Right atrium auricular region (tissue), 2 donors: ENCODE results near the gene UBE3A. TPM values are rescaled to one million over a fixed set of nuclear protein-coding genes. Genes with fewer than 3 reads are reported as not detected.
"Not testable (repeated sequence)": the region's sequence is repeated elsewhere in the genome, so short reads cannot be mapped to it uniquely, and the experiment has no call there.

Source experiments
- DNase-seq: peaks from one replicate; pipeline ENCODE4 v3.0.0-alpha.2; 2019; ENCODE audit warnings: low spot score
- H3K27ac ChIP-seq, 2 donors: fragments of 200-600 bp; sonication (generic); 1 replicate in 1 of 2; 2 replicates in 1 of 2; pipeline ENCODE4 v1.5.1; 2016 to 2019
- H3K27me3 ChIP-seq, 2 donors: fragments of 200-600 bp; sonication (generic); one replicate each; pipeline versions ENCODE4 v1.5.1 to v1.6.0; 2017 to 2019
- H3K36me3 ChIP-seq: fragments of 200-600 bp; sonication (generic); one replicate; pipeline ENCODE4 v1.5.1; 2016
- H3K4me1 ChIP-seq, 2 donors: fragments of 200-600 bp; sonication (generic); one replicate each; pipeline versions ENCODE4 v1.5.1 to v1.6.0; 2017 to 2019
- H3K4me3 ChIP-seq, 2 donors: fragments of 200-600 bp; sonication (generic); 1 replicate in 1 of 2; 2 replicates in 1 of 2; pipeline ENCODE4 v1.5.1; 2017 to 2019; ENCODE audit warnings: mild to moderate bottlenecking in 1 of 2, moderate library complexity in 1 of 2
- H3K9me3 ChIP-seq, 2 donors: fragments of 200-600 bp; sonication (generic); one replicate each; pipeline ENCODE4 v1.5.1; 2019
- total RNA-seq, 2 donors: library from RNA; depleted of rRNA; stranded (reverse); fragments of >200 nt; gene quantifications; one replicate each; pipeline ENCODE4 v1.1.0, GENCODE V29; 2016
- TF ChIP-seq, protein P1 (sequence below), 2 donors: fragments of 200-600 bp; sonication (generic); IDR thresholded peaks; one replicate each; pipeline ENCODE4 v1.5.1; 2019; ENCODE audit warnings: antibody characterized with exemption in 2 of 2

The UBE3A gene
- total RNA-seq, 2 donors from 2014 or later: 63.3 to 65.3 TPM

DNA sequence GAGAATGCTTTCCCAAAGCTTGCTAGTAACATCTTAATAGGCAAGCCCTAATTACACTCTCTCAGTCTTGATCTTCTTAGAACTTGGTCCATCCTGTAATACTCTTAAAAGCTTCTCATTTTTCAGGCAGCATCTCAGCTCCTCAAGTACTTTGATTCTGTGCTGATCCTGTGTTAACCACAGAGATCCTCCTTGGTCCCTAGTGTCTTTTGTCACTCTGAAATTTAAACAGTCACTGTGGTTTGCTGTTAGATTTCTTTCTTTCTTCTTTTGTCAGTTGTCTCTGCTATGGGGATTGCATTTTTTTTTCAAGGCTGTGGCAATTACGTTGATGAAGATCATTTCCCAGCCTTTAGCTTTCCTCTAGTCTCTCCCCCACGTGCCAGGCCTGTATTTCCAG, 26.0 kb upstream of the UBE3A start:
- no peaks in the 10 kb centered on the region for H3K36me3 ChIP-seq

DNA sequence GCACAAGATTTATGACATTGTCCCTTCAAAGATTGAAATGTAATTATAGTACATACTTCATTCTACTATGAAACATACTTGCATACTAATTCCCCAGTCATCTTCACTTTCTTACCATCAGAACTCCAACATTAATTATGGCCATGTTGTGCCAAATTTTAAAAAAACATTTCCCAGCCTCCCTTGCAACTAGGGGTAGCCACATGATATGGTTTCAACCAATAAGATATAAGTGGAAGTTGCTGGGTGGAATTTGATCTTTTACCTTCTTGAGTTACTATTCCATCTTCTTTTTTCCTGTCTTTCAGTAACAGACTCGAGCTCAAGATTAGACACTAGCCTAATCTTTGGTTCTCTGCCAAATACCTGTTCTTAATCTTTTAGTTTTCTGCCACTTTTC, 25.6 kb upstream of the UBE3A start:
- H3K4me3 ChIP-seq: no peak overlapping the region
- no peaks in the 10 kb centered on the region for H3K36me3 ChIP-seq
- H3K27me3 ChIP-seq: no peaks in the 10 kb centered on the region
- TF ChIP-seq, protein P1, sequence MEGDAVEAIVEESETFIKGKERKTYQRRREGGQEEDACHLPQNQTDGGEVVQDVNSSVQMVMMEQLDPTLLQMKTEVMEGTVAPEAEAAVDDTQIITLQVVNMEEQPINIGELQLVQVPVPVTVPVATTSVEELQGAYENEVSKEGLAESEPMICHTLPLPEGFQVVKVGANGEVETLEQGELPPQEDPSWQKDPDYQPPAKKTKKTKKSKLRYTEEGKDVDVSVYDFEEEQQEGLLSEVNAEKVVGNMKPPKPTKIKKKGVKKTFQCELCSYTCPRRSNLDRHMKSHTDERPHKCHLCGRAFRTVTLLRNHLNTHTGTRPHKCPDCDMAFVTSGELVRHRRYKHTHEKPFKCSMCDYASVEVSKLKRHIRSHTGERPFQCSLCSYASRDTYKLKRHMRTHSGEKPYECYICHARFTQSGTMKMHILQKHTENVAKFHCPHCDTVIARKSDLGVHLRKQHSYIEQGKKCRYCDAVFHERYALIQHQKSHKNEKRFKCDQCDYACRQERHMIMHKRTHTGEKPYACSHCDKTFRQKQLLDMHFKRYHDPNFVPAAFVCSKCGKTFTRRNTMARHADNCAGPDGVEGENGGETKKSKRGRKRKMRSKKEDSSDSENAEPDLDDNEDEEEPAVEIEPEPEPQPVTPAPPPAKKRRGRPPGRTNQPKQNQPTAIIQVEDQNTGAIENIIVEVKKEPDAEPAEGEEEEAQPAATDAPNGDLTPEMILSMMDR (IDR thresholded peaks at IDR 0.05): no peak
- H3K4me1 ChIP-seq: peaks cover 0 to 7% of the 10 kb centered on the region in 2 donors
- no peak for DNase-seq
- H3K9me3 ChIP-seq: no peaks in the 10 kb centered on the region
- H3K27ac ChIP-seq: no peak overlapping the region

More for the DNA sequence above, 26.0 kb upstream of the UBE3A start:
- no peak for DNase-seq
- H3K27ac ChIP-seq: no peak overlapping the region
- H3K27me3 ChIP-seq: no peaks in the 10 kb centered on the region
- H3K4me1 ChIP-seq: peaks cover 0 to 11% of the 10 kb centered on the region in 2 donors
- H3K9me3 ChIP-seq: no peaks in the 10 kb centered on the region
- TF ChIP-seq, protein P1 (IDR thresholded peaks at IDR 0.05): no peak
- H3K4me3 ChIP-seq: no peak overlapping the region

DNA sequence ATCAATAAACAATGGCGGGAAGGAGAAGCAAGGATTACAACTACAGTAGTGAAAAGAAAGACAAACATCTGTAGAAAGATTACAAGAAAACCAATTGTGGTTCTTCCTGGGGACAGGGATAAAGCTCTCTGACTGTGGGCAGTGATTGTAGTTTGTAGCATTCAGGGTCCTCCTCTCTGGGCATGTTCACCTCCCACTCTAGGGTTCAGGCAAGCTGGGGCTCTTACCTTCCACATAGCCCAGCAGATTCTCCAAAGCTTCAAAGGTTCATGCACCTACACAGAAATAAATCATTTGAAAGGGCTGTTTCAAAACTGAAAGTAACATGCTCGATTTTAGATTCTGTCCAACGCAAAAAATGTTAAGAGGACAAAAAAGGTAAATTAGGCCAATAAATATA, 17.4 kb upstream of the UBE3A start:
- Histone ChIP-seq H3K4me3 (no peak overlapping the region), H3K4me1 (no peaks in the 10 kb centered on the region), H3K27me3 (no peaks in the 10 kb centered on the region), H3K9me3 (peaks cover 1 to 10% of the 10 kb centered on the region in 2 donors), H3K36me3 (no peaks in the 10 kb centered on the region), H3K27ac (no peak overlapping the region)
- TF ChIP-seq, protein P1 (IDR thresholded peaks at IDR 0.05): no peak
- no peak for DNase-seq

DNA sequence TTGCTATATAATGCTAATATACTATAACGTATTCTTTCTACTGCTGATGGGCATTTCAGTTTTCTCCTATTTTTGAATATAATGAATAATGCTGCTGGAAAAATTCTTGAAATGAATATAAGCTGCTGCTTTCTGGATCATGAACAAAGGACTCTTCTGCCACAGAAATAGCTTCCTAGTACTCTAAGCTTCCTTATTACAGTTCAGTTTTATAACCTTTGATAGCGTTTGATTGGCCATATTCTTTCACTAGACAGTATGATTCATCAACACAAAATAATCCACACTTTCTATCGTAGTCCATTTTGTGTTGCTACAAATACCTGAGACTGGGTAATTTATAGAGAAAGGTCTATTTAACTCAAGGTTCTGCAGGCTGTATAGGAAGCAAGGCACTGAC, 16.4 kb upstream of the UBE3A start:
- H3K9me3 ChIP-seq: peaks cover 7 to 15% of the 10 kb centered on the region in 2 donors
- TF ChIP-seq, protein P1 (IDR thresholded peaks at IDR 0.05): no peak

DNA sequence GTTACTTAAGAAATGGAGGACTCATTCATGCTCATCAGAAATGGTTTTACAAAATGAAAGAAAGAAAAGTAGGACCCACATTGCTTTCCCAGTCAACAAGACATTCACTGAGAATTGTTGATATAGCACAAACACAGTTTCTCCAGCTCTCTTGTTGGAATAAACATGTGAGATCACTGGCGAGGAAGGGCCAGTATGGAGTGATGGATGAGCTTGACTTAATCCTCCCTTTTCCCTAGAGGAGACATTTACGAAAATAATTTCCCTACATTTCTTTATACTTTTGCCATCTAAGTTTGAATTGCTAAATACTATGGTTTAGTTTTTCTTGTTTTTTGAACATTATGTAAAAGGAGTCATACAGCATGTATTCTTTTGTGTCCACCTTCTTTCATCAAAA, 15.9 kb upstream of the UBE3A start:
- no peaks in the 10 kb centered on the region for H3K36me3 ChIP-seq
- TF ChIP-seq, protein P1 (IDR thresholded peaks at IDR 0.05): no peak
- no peak overlapping the region for H3K27ac ChIP-seq
- no peaks in the 10 kb centered on the region for H3K4me1 ChIP-seq
- no peaks in the 10 kb centered on the region for H3K27me3 ChIP-seq
- peaks cover 7 to 15% of the 10 kb centered on the region in 2 donors for H3K9me3 ChIP-seq
- H3K4me3 ChIP-seq: no peak overlapping the region
- no peak for DNase-seq

More for the DNA sequence above, 16.4 kb upstream of the UBE3A start:
- Histone ChIP-seq H3K4me1 (no peaks in the 10 kb centered on the region), H3K36me3 (no peaks in the 10 kb centered on the region), H3K27ac (no peak overlapping the region), H3K27me3 (no peaks in the 10 kb centered on the region), H3K4me3 (no peak overlapping the region)
- DNase-seq: no peak

DNA sequence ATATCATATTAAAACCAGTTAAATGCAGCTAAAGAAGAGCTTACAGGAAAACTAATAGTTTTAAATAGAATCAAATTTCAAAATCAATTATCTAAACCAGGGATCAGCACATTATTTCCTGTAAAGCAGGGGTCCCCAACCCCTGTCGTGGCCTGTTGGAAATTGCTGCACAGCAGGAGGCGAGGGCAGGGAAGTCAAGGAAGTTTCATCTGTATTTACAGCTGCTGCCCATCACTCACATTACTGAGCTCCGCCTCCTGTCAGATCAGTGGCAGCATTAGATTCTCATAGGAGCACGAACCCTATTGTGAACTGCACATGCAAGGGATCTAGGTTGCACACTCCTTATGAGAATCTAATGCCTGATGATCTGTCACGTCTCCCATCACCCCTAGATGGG, 14.4 kb upstream of the UBE3A start:
- H3K4me1 ChIP-seq, H3K4me3 ChIP-seq, DNase-seq, H3K36me3 ChIP-seq, H3K27me3 ChIP-seq, H3K27ac ChIP-seq: not testable (repeated sequence)
- peaks cover 7 to 15% of the 10 kb centered on the region in 2 donors for H3K9me3 ChIP-seq
